HG03460 (cell line): ENCODE measurements around the gene SLC17A5.
"Not testable (repeated sequence)": the region's sequence is repeated elsewhere in the genome, so short reads cannot be mapped to it uniquely, and the experiment has no call there.

Experiments used
- ATAC-seq: cut with Tn5 transposase; IDR thresholded peaks from one replicate; pipeline ENCODE4 v1.9.1; 2021; ENCODE audit not compliant: unreplicated experiment

SLC17A5 gene

GRCh38 chr6:73569121-73569520 is 84.7 kb downstream of the SLC17A5 start:
- no peak for ATAC-seq

GRCh38 chr6:73566954-73567591 is 86.7 kb downstream of the SLC17A5 start:
- ATAC-seq, result no peak

- not testable (repeated sequence) for ATAC-seq
Observed at GRCh38 chr6:73566486-73566871, 87.3 kb downstream of the SLC17A5 start.

GRCh38 chr6:73565767-73566485 is 87.9 kb downstream of the SLC17A5 start:
- ATAC-seq, result no peak

GRCh38 chr6:73564578-73565345 is 89.0 kb downstream of the SLC17A5 start:
- ATAC-seq, result no peak

- ATAC-seq, result no peak
Observed at GRCh38 chr6:73562558-73562957, 91.2 kb downstream of the SLC17A5 start.

- ATAC-seq, result no peak
Observed at GRCh38 chr6:73560853-73561407, 92.9 kb downstream of the SLC17A5 start.

- no peak for ATAC-seq
Observed at GRCh38 chr6:73560182-73560732, 93.5 kb downstream of the SLC17A5 start.

GRCh38 chr6:73559399-73559794 is 94.4 kb downstream of the SLC17A5 start:
- ATAC-seq, result not testable (repeated sequence)

GRCh38 chr6:73558624-73559398 is 95.0 kb downstream of the SLC17A5 start:
- ATAC-seq, result peak; percentile 49

- no peak for ATAC-seq
Observed at GRCh38 chr6:73556836-73557235, 97.0 kb downstream of the SLC17A5 start.

GRCh38 chr6:73555380-73555949 is 98.3 kb downstream of the SLC17A5 start:
- not testable (repeated sequence) for ATAC-seq

- ATAC-seq, result not testable (repeated sequence)
Observed at GRCh38 chr6:73551115-73551514, 102.7 kb downstream of the SLC17A5 start.

GRCh38 chr6:73548458-73549446 is 105.0 kb downstream of the SLC17A5 start:
- no peak for ATAC-seq

- no peak for ATAC-seq
Observed at GRCh38 chr6:73547036-73547435, 106.8 kb downstream of the SLC17A5 start.
